ENCODE data around the gene PTPRN2.

Gene PTPRN2

GRCh38 chr7:157675427-157675927 lies 912.1 kb downstream of the PTPRN2 start:
- in situ Hi-C loops (cut with MboI; ENCODE audit: low sequenced_read_pairs, unreplicated experiment), result no loop called here

GRCh38 chr7:157674715-157675426 lies 912.8 kb downstream of the PTPRN2 start:
- no peak for TF ChIP-seq CTCF (IDR thresholded peaks at IDR 0.05; ENCODE audit: borderline replicate concordance, control extremely low read depth, extremely low read depth, insufficient read depth, missing control alignments)
- DNase-seq (ENCODE audit: low spot score), result no peak
- in situ Hi-C loops (cut with MboI; ENCODE audit: low sequenced_read_pairs, unreplicated experiment), result no loop called here

More at GRCh38 chr7:157675427-157675927, 912.1 kb downstream of the PTPRN2 start:
- no peak for DNase-seq (ENCODE audit: low spot score)
- no peak for TF ChIP-seq CTCF (IDR thresholded peaks at IDR 0.05; ENCODE audit: borderline replicate concordance, control extremely low read depth, extremely low read depth, insufficient read depth, missing control alignments)

- no peak for DNase-seq (ENCODE audit: low spot score)
- no peak for TF ChIP-seq CTCF (IDR thresholded peaks at IDR 0.05; ENCODE audit: borderline replicate concordance, control extremely low read depth, extremely low read depth, insufficient read depth, missing control alignments)
- in situ Hi-C loops (cut with MboI; ENCODE audit: low sequenced_read_pairs, unreplicated experiment), result no loop called here
These were observed 913.5 kb downstream of the PTPRN2 start for GRCh38 chr7:157674027-157674714.

- TF ChIP-seq CTCF (IDR thresholded peaks at IDR 0.05; ENCODE audit: borderline replicate concordance, control extremely low read depth, extremely low read depth, insufficient read depth, missing control alignments), result no peak
- DNase-seq (ENCODE audit: low spot score), result no peak
- in situ Hi-C loops (cut with MboI; ENCODE audit: low sequenced_read_pairs, unreplicated experiment), result no loop called here
These were observed 914.0 kb downstream of the PTPRN2 start for GRCh38 chr7:157673573-157673972.

- in situ Hi-C loops (cut with MboI; ENCODE audit: low sequenced_read_pairs, unreplicated experiment), result no loop called here
- no peak for TF ChIP-seq CTCF (IDR thresholded peaks at IDR 0.05; ENCODE audit: borderline replicate concordance, control extremely low read depth, extremely low read depth, insufficient read depth, missing control alignments)
- DNase-seq (ENCODE audit: low spot score), result no peak
These were observed 916.0 kb downstream of the PTPRN2 start for GRCh38 chr7:157671358-157672255.
